ENCODE results near the gene ANXA8L1. TPM values are rescaled to one million over a fixed set of nuclear protein-coding genes. Genes with fewer than 3 reads are reported as not detected.
A peak's percentile ranks its signal among the peaks of the same experiment; 100 is the strongest.
"Not testable (repeated sequence)": the region's sequence is repeated elsewhere in the genome, so short reads cannot be mapped to it uniquely, and the experiment has no call there.

The ANXA8L1 gene
- total RNA-seq, 4 donors from 2014 or later: 232 to 368 (median 307) TPM

- DNase-seq (ENCODE audit: low spot score in 2 of 2); intact Hi-C loops (cut with DNase I; ENCODE audit: low total_unique reads); H3K4me3 ChIP-seq (ENCODE audit: low read depth, poor library complexity, severe bottlenecking): not testable (repeated sequence)
- 56 to 67% methylated on average over 7 to 8 of the region's 8 CpGs for WGBS, 2 donors
Measured at GRCh38 chr10:46396441-46397279, 21.1 kb downstream of the ANXA8L1 start.

DNA sequence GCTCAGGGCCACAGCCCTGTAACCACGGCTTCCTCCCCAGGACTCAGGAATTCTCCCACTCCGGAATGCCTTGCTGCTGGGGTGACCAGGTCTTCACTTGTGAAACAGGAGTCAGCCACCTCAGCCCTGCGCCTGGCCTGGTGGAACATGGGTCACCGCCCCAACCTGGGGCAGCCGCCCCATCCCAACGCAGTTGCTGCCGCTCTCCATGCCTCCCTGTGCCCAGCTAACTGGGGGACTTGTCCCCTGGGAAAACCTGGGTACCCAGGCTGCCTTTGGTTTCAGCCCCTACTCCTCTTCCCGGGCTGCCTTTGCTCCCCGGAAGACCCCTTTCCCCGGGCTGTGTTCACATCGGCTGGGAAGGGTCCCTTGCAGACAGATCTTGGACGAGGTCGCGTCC is 22.2 kb downstream of the ANXA8L1 start:
- WGBS, 2 donors: 48 to 70% methylated on average over 4 of the region's 14 CpGs

DNA sequence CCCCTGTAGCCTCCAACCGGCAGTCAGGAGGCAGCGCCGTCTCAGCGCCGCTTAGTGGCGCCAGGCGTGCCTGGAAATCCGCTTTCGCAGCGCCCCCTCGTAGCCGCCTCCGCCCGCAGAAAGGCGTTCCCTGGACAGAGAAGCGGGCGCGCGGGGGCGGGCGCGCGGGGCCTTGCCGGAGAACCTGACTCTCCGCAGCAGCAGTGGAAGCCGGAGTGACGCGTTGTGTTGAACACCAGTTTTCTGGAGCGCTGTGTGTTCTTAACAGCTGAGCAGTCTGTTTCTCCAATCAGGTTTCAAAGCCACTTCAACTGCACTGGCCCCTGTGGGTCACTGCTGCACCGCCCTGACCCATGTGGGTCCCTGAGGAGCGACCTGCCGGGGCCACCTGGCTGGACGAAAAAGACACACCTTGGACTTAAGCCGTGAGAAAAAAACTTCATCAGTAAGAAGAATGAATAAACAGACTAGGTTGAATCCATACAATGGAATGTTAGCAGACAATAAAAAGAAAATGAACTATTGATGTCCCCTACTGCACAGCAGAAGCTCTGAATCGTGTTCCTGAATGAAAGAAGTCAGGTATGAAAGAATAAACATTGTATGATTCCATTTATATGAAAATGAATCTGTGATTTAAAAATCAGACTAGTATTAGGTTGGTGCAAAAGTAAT is 22.8 kb downstream of the ANXA8L1 start:
- peak in 1 of 2 donors; percentile 54 for DNase-seq (ENCODE audit: low spot score in 2 of 2)
- intact Hi-C loops (cut with DNase I; ENCODE audit: low total_unique reads); H3K4me3 ChIP-seq (ENCODE audit: low read depth, poor library complexity, severe bottlenecking): not testable (repeated sequence)
- WGBS, 2 donors: 4 to 14% methylated on average over 6 of the region's 35 CpGs

More for the DNA sequence above, 22.2 kb downstream of the ANXA8L1 start:
- intact Hi-C loops (cut with DNase I; ENCODE audit: low total_unique reads); DNase-seq (ENCODE audit: low spot score in 2 of 2); H3K4me3 ChIP-seq (ENCODE audit: low read depth, poor library complexity, severe bottlenecking): not testable (repeated sequence)

GRCh38 chr10:46409556-46409955 is 34.0 kb downstream of the ANXA8L1 start:
- H3K4me3 ChIP-seq (ENCODE audit: low read depth, poor library complexity, severe bottlenecking); DNase-seq (ENCODE audit: low spot score in 2 of 2); intact Hi-C loops (cut with DNase I; ENCODE audit: low total_unique reads): not testable (repeated sequence)
- 84 to 94% methylated on average over 3 of the region's 3 CpGs for WGBS, 2 donors

GRCh38 chr10:46411123-46411522 is 35.5 kb downstream of the ANXA8L1 start:
- DNase-seq (ENCODE audit: low spot score in 2 of 2); intact Hi-C loops (cut with DNase I; ENCODE audit: low total_unique reads): not testable (repeated sequence)

GRCh38 chr10:46412665-46413064 is 37.1 kb downstream of the ANXA8L1 start:
- H3K4me3 ChIP-seq (ENCODE audit: low read depth, poor library complexity, severe bottlenecking); intact Hi-C loops (cut with DNase I; ENCODE audit: low total_unique reads); DNase-seq (ENCODE audit: low spot score in 2 of 2): not testable (repeated sequence)
- no CpG with 5 or more reads among the region's 5 CpGs for whole genome bisulfite sequencing, 2 donors

More at GRCh38 chr10:46411123-46411522, 35.5 kb downstream of the ANXA8L1 start:
- not testable (repeated sequence) for H3K4me3 ChIP-seq (ENCODE audit: low read depth, poor library complexity, severe bottlenecking)

GRCh38 chr10:46415291-46415690 is 39.7 kb downstream of the ANXA8L1 start:
- 84 to 89% methylated on average over 5 to 6 of the region's 6 CpGs for WGBS, 2 donors
- intact Hi-C loops (cut with DNase I; ENCODE audit: low total_unique reads); H3K4me3 ChIP-seq (ENCODE audit: low read depth, poor library complexity, severe bottlenecking); DNase-seq (ENCODE audit: low spot score in 2 of 2): not testable (repeated sequence)

DNA sequence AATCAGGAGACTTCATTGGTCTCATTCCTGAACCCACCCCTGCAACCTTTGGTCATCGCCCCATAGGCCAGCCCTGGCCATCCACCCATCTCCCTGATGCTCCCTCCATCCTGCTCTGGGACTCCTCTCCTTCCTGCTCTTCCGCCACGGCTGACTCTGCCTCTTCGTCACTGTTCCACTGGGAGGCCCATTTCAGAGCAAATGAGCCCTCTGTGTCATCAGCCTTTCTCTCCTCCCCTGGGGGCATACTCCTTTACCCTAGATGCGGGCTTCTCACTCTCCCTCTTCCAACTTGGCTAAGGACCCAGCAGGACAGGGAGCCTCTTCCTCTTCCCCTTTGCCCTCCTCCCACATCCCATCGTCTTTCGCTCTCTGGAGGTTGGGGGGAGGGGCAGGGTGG is 42.7 kb downstream of the ANXA8L1 start:
- 81% methylated on average over 3 of the region's 7 CpGs; no CpG with 5 or more reads in 1 of the 2 donors for WGBS, 2 donors
- H3K4me3 ChIP-seq (ENCODE audit: low read depth, poor library complexity, severe bottlenecking); intact Hi-C loops (cut with DNase I; ENCODE audit: low total_unique reads); DNase-seq (ENCODE audit: low spot score in 2 of 2): not testable (repeated sequence)

DNA sequence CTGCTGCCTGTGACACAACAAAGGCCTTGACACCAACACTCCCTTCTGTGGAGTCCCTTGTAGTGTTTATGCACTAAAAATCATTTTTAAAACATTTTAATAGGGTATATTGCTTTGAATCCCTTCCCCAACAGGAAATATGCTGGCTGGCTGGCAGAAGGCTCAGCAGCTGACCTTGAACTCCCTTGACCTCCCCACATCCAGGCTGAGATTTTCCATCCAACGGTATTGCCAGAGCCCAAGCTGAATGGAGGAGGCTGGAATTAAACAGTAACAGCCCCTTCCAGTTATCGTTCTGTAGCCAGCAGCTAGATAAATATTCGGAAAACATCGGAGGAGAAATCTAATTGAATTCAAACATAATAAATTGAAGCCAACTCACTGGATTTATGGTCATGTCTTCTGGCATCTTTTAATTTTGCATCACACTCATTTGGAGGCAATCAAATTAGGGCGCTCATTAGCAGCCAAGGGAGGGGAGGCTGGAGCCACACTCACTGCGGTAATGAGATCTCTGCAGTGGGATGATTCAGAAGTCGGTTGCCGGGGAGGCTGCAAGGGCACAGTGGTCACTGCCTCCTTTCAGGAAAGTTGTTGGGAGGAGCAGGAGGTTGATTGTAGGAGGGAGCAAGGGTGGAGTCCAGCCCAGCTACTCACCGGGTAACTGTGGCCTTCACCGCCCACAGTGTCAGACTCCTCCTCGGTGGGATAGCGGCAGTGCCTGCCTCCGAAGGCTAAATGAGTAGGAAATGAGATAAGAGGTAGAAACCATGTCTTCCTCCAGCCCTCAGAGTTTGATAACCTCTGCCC is 44.2 kb downstream of the ANXA8L1 start:
- 33 to 52% methylated on average over 4 of the region's 13 CpGs for WGBS, 2 donors
- DNase-seq (ENCODE audit: low spot score in 2 of 2); intact Hi-C loops (cut with DNase I; ENCODE audit: low total_unique reads); H3K4me3 ChIP-seq (ENCODE audit: low read depth, poor library complexity, severe bottlenecking): not testable (repeated sequence)

DNA sequence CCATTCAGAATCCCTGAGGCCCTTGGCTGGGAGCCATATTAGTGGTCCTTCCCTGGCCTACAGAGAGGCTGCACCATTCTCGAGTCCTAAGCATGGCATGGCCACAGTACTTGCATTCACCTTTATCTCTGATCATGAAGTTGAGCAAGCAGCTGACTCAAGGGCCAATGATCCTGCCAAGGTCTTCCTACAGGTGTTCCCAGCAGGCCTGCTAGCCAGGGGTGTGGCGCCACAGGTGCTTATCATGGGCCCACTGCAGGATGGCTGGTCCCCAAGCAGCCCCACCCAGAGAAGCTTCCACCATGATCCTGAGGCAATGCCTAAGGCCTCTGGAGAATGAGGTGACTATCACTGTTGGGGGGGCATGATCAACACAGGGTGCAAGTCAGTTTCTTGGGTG is 48.0 kb downstream of the ANXA8L1 start:
- intact Hi-C loops (cut with DNase I; ENCODE audit: low total_unique reads); H3K4me3 ChIP-seq (ENCODE audit: low read depth, poor library complexity, severe bottlenecking); DNase-seq (ENCODE audit: low spot score in 2 of 2): not testable (repeated sequence)
- no CpG with 5 or more reads among the region's 2 CpGs for WGBS, 2 donors

DNA sequence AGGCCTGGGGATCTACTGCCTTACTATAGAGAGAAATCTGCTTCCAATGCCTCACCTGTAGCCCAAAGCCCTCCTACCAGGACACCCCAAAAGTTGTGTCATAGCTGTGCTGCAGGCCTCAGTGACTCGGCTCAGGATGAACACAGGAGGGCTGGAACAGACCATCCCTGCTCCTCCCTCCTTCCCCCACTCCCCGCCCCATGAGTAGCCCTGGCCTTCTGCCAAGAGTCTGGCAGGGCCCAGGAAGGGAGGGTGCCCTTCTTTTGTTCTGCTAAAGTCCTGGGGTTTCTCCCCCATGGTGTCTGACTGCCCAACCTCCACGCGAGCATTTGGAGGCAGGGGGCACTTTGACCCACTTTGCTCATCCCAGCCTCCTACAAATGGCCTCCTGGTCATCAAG is 65.4 kb downstream of the ANXA8L1 start:
- H3K4me3 ChIP-seq (ENCODE audit: low read depth, poor library complexity, severe bottlenecking); intact Hi-C loops (cut with DNase I; ENCODE audit: low total_unique reads): not testable (repeated sequence)
- peak in 1 of 2 donors; percentile 66 for DNase-seq (ENCODE audit: low spot score in 2 of 2)
- WGBS, 2 donors: no CpG with 5 or more reads among the region's 4 CpGs

Other genes with a start within 250 kb of the ANXA8L1 start
- gene ANTXRL, start 88.8 kb upstream of the ANXA8L1 start, total RNA-seq: not detected
- gene NPY4R, start 90.2 kb downstream of the ANXA8L1 start, total RNA-seq: 1 to 10 TPM in 2 of 4 donors, not detected in 2; 1.9 to 3.5 TPM
- 100 to 1,000 TPM in 1 of 4 donors, 10 to 100 TPM in 3; 50.5 to 118 (median 61.8) TPM for gene GPRIN2, start 180.9 kb downstream of the ANXA8L1 start, total RNA-seq
- gene SYT15, start 203.4 kb downstream of the ANXA8L1 start, total RNA-seq: 1 to 10 TPM in 3 of 4 donors, under 1 TPM in 1; 0.55 to 4.1 (median 2.0) TPM

All from lower leg skin (tissue), 4 donors.